GM19455 (cell line): ENCODE measurements around the gene PDE6C.

Source experiments
- ATAC-seq: cut with Tn5 transposase; IDR thresholded peaks from one replicate; pipeline ENCODE4 v1.9.1; 2021; ENCODE audit not compliant: unreplicated experiment

The PDE6C gene

DNA sequence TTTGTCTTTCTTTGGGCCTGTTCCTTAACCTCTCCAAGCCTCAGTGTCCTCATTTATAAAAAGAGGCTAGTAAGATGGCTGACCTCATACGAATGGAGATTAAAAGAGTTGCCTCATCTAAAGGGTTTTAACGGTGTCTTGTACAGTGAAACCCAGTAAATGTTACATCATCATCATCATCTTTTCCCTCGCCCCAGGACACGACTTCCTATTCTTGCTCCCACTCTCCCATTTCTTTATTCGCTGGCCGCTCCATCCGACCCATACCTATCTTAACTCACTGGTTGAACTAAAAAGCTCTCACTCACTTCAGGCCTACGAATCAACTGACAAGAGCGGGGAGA, 89.5 kb downstream of the PDE6C start:
- peak; percentile 16 for ATAC-seq

DNA sequence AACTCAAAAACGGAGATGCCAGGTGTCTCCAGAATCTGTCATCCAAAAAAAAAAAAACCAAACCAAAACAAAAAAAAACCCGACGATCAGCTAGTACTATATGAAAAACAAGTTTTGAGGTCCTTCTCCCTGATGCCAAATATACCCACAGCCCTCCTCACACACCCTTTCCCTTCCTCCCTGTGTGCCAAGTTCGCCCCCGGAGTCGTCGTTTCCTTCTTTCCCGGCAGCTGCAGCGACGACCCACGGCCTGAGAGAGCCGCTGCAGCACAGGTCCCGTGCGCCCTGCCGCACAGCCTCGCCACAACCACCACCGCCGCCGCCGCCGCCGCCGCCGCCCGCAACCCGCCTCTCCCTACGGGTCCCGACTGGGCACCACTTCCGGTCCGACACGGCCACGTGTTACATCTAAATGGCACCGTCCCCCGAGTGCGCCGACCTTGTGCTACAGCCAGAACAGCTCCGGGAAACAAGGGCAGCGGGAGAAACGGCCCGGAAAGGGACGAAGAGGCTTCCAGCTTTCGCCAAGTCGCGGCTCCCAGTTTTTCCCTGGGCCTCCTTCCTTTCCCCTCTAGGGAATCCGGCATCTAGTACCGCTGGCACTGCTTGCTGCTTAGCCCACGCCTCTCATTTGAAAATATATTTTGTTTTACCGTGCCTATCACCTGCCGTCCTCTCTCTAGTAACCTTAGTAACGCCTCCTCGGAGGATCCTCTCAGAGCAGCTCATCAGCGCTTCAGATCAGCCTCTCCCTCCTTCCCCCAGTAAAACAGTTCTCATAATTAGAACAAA, 90.1 kb downstream of the PDE6C start, which contains the start of gene FRA10AC1:
TSS of gene FRA10AC1 (minus strand) at position 383 of the 792 bp plus-strand sequence. CDS start 2,486 bp downstream, outside the sequence.
- ATAC-seq, result peak; percentile 89

DNA sequence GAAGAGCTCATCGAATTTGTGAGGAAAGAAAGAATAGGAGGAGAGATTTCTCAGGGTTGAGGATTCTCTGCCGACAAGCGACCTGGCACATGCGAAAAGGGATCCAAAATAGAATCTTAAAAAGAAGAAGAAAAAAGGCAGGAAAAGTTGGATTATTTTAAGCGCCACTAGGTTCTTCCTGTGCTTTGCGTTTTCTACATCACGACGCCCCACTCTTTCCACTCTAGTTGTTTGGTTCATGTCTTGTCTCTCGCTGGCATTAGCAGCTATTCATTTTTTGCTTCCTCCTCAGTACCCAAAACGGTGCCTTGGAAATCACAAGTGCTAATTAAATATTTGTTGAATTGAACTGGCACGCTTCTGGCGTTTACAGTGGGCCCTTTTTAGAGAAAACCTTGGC, 90.7 kb downstream of the PDE6C start:
- peak; percentile 5 for ATAC-seq

DNA sequence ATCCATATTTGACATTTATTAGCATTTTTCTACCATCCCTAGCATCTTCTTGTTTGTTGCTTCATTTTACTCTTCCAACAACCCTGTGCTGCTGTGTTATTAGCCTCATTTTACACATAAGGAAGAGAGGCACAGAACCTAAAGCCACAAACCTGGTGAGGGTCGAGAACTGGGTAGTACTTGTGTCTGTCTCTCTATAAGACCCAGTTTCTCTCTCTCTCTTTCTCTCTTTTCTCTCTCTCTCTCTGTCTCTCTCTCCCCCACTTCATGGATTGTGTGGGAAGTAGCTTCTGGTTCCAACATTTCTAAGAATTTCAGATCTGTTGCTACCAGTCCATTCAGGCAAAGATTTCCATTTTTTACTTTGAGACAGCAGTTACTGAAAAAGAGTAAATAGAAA, 91.5 kb downstream of the PDE6C start:
- no peak for ATAC-seq

DNA sequence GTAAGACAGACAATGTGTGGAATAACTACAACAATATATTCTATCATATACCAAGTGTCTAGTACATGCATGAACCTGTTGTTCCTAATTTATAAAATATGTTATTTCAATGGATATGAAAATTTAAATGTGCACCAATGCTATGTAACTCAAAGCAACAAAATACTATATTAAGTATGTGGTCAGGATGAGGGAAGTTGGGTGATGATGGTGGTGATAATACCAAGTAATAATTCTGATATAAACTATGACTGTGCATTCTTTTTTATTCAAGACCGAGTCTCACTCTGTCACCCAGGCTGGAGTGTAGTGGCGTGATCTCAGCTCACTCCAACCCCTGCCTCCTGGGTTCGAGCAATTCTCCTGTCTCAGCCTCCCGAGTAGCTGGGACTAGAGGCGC, 92.1 kb downstream of the PDE6C start:
- no peak for ATAC-seq

DNA sequence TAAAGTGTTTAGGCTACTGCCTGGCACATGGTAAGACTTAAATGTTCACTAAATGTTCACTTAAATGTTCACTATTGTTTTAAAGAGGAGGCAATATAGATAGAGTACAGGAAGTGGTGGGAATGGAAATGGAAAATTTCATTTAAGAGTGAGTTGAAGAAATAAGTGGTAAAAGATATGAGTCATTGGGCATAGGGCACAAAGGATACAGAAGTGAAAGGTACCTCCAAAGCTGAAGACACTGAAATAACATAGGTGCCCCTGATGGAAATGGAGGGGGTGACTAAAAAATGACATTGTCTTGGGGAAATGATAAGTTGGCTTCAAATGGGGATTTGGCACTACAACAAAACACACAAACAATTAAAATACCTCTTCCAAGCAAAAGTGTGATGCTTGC, 95.3 kb downstream of the PDE6C start:
- no peak for ATAC-seq

DNA sequence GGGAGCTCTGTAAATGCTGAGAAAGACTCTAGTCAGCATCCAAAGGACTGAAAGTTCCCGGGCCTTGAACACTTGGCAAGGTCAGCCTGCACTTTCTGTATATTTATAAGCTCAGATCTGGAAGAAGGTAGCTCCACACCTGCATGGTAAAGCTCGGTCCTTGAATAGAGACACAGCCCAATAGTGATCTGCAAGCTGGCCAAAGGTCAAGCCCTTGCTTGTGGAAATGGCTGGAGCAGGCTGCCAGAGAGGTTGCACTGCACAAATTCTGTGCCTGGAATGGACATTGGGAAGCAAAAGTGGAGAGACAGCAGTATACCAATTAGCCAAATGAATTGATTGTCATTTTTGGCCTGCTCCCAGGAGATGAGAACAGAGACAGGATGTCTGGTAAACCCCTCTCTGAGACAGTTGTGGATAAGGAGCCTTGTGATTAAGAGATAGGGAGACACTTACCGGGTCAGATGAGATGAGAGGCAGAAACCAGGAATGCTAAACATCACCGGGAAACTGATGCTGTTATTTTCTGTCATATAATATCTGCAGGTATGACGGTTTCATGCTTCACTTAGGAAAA, 98.1 kb downstream of the PDE6C start:
- no peak for ATAC-seq

DNA sequence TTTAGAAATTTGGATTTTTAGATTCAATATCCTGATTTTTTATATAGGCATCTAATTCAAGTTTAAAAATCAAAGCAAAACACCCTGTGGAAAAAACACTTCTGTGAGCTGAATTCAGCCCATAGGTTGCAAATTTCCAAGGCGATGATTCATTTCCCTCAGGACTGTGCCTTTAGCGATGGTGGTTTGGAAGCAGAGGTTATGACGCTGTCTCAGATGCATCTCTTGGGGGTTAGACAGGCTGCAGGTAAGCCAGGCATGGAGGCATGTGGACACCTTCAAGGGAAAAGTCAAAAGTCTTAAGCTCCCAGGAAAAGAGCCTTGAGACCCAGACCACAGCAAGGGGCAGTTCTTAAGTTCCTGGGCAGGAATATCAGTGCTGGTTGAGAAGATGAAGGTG, 99.6 kb downstream of the PDE6C start:
- no peak for ATAC-seq

DNA sequence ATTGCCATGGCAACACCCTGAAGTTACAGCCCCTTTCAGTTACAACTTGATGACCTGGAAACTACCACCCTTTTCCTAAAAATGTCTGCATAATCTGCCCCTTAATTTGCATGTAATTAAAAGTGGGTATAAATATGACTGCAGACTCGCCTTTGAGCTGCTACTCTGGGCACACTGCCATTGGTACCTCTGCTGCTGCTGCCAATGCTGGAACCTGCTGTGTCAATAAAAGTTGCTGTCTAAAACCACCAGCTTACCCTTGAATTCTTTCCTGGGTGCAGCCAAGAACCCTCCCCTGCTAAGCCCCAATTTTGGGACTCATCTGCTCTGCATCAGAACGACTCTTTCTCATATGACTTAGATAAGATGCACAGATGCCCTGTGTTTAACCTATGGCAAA, 100.3 kb downstream of the PDE6C start:
- no peak for ATAC-seq

DNA sequence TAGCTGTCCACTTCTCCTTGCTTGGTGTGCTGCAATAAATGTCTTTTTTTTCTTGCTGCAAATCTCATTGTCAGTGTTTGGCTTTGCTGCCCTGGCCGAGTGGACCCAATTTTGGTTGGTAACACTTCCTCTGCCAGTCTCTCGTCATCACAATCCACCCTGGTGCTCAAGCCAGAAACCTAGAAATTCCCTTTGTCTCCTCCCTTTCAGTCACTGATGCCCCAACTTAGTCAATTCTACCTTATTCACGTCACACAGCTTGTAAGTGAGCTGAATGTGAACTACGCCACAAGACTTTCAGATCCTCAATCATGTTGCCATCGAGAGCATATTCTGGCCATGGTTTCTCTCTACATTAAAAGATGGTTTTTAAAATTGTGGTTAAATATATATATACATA, 103.0 kb downstream of the PDE6C start:
- ATAC-seq, result peak; percentile 90
